ENCODE results near the gene VPS25.
A peak's percentile ranks its signal among the peaks of the same experiment; 100 is the strongest.

Gene VPS25

GRCh38 chr17:42796066-42796758 lies 23.0 kb downstream of the VPS25 start:
- no peak for DNase-seq

GRCh38 chr17:42797067-42798007 lies 24.1 kb downstream of the VPS25 start:
- no peak for DNase-seq

- DNase-seq: no peak
Measured at GRCh38 chr17:42798011-42798382, 24.7 kb downstream of the VPS25 start.

- DNase-seq: peak; percentile 76
Measured at GRCh38 chr17:42798383-42799380, 25.4 kb downstream of the VPS25 start, which contains the start of the genes CNTD1 and COA3. Gene CNTD1 (plus strand): TSS chr17:42798861. CDS start chr17:42799068, 207 bp downstream. Gene COA3 (minus strand): TSS chr17:42798704. CDS start chr17:42798681, 23 bp downstream.

GRCh38 chr17:42803074-42803883 lies 30.0 kb downstream of the VPS25 start:
- DNase-seq: no peak

GRCh38 chr17:42804918-42805367 lies 31.7 kb downstream of the VPS25 start:
- DNase-seq: no peak

- DNase-seq: no peak
Measured at GRCh38 chr17:42806249-42806648, 33.0 kb downstream of the VPS25 start.

GRCh38 chr17:42809250-42809649 lies 36.0 kb downstream of the VPS25 start:
- DNase-seq: no peak

- no peak for DNase-seq
Measured at GRCh38 chr17:42814633-42815399, 41.6 kb downstream of the VPS25 start.

GRCh38 chr17:42817866-42818265 lies 44.6 kb downstream of the VPS25 start:
- no peak for DNase-seq

GRCh38 chr17:42818379-42818778 lies 45.1 kb downstream of the VPS25 start:
- no peak for DNase-seq

- peak; percentile 61 for DNase-seq
Measured at GRCh38 chr17:42819939-42820535, 46.8 kb downstream of the VPS25 start.

GRCh38 chr17:42821176-42821575 lies 47.9 kb downstream of the VPS25 start:
- no peak for DNase-seq

GRCh38 chr17:42827472-42827871 lies 54.2 kb downstream of the VPS25 start:
- no peak for DNase-seq

Data from activated T-cell treated with anti-CD3 and anti-CD28 coated beads, Interleukin-2, amount 50 U/mL, for 1 hour (primary cell).